K562 (cell line): Measurements from ENCODE around the gene PI4K2A. TPM values are rescaled to one million over a fixed set of nuclear protein-coding genes. Genes with fewer than 3 reads are reported as not detected.

Source experiments
- FOXA3 ChIP-seq, 2 experiments: fragments of 450-650 bp in 1 of 2; sonication (generic) in 1 of 2; formaldehyde crosslinking; IDR thresholded peaks in 1 of 2; conservative IDR thresholded peaks in 1 of 2; 2 replicates each; pipeline versions ENCODE4 v1.4.0 to v1.8.0; 2020 to 2022; ENCODE audit warnings: mild to moderate bottlenecking in 2 of 2, missing genetic modification reagents in 1 of 2
- HMG20A ChIP-seq: fragments of 450-650 bp; formaldehyde crosslinking; conservative IDR thresholded peaks from 2 replicates; pipeline ENCODE4 v1.4.0; 2020; ENCODE audit warnings: mild to moderate bottlenecking, mixed read lengths
- HNRNPLL ChIP-seq: fragments of 200-400 bp; formaldehyde crosslinking; IDR thresholded peaks from 2 replicates; pipeline ENCODE4 v1.6.1; 2017; ENCODE audit warnings: low read length, low read depth, mild to moderate bottlenecking; ENCODE audit not compliant: poor library complexity, severe bottlenecking
- KDM2B ChIP-seq: fragments of 250-450 bp; sonication (Bioruptor Pico); IDR thresholded peaks from 2 replicates; pipeline ENCODE4 v1.8.0; 2021; ENCODE audit warnings: mild to moderate bottlenecking, moderate library complexity
- MCM2 ChIP-seq: fragments of 450-650 bp; IDR thresholded peaks from 2 replicates; pipeline ENCODE4 v1.6.1; 2017; ENCODE audit warnings: low read depth, mild to moderate bottlenecking
- MIER1 ChIP-seq: fragments of 450-650 bp; IDR thresholded peaks from 2 replicates; pipeline ENCODE4 v1.6.1; 2016; ENCODE audit warnings: antibody characterized with exemption, mild to moderate bottlenecking, low read depth
- REST ChIP-seq, 2 experiments: fragments of 450-650 bp; formaldehyde crosslinking in 1 of 2; IDR thresholded peaks; 2 replicates each; pipeline versions ENCODE4 v1.4.0 to v1.6.1; 2014 to 2020; ENCODE audit warnings: mild to moderate bottlenecking in 2 of 2, borderline replicate concordance in 1 of 2, low read depth in 1 of 2
- SRSF9 ChIP-seq: fragments of 200-400 bp; formaldehyde crosslinking; IDR thresholded peaks from 2 replicates; pipeline ENCODE4 v1.6.1; 2017; ENCODE audit warnings: low read depth, low read length, borderline replicate concordance
- THAP7 ChIP-seq: fragments of 250-450 bp; sonication (Bioruptor Pico); IDR thresholded peaks from 2 replicates; pipeline ENCODE4 v1.5.0; 2021
- USF2 ChIP-seq: sonication (generic); formaldehyde crosslinking; IDR thresholded peaks from 2 replicates; pipeline ENCODE4 v1.5.0; 2020; ENCODE audit warnings: missing genetic modification reagents
- ZMIZ1 ChIP-seq, 2 experiments: fragments of 150-350 bp in 1 of 2; IDR thresholded peaks; 2 replicates each; pipeline ENCODE4 v1.6.1; 2012 to 2016; ENCODE audit warnings: low read depth in 2 of 2, low read length in 2 of 2, mild to moderate bottlenecking in 1 of 2, moderate library complexity in 1 of 2
- ZNF121 ChIP-seq: sonication (generic); formaldehyde crosslinking; conservative IDR thresholded peaks from 2 replicates; pipeline ENCODE4 v1.8.0; 2022; ENCODE audit warnings: missing genetic modification reagents
- polyA plus RNA-seq, 8 experiments: library from polyadenylated mRNA; depleted of rRNA in 4 of 8; stranded (reverse) in 5 of 8; unstranded in 3 of 8; fragments of >200 nt; fragmentation: Nextera tagmentation in 2 of 8; fragmentation: Illumina TruSeq in 1 of 8; extraction: Ambion mirVana in 2 of 8; extraction: Trizol in 1 of 8; gene quantifications; 2 replicates each; pipeline versions ENCODE4 v1.2.1 to v1.2.3, GENCODE V29; 2011 to 2014; ENCODE audit warnings: inconsistent platforms in 1 of 8, missing spikeins in 1 of 8
- total RNA-seq, 7 experiments: library from RNA; depleted of rRNA in 6 of 7; stranded (reverse); fragments of >200 nt in 6 of 7; fragmentation: Illumina TruSeq in 2 of 7; extraction: Trizol in 2 of 7; gene quantifications; 2 replicates each; pipeline versions ENCODE4 v1.2.1 to v1.2.3, GENCODE V29; 2011 to 2021; ENCODE audit warnings: low replicate concordance in 1 of 7

Gene PI4K2A
- total and polyA plus RNA-seq, 9 of the 15 experiments (the other 6 are each of a cell fraction or from before 2014, with no cell fraction given), result 4.4 to 28.4 (median 16.5) TPM

- TF ChIP-seq FOXA3 (CRISPR knock-in tag; conservative IDR thresholded peaks at IDR 0.05 in 1 of 2, IDR thresholded peaks at IDR 0.05 in 1 of 2) (no peak; a peak in 1 of 4 replicates), MIER1 (no peak), THAP7 (CRISPR knock-in tag) (no peak), KDM2B (no peak), ZMIZ1 (IDR thresholded peaks at IDR 0.05; ENCODE audit: low read depth in 2 of 2, low read length in 2 of 2) (no peak), USF2 (peak; percentile 42; the same call in 1 of the 2 replicates), SRSF9 (no peak), ZNF121 (CRISPR knock-in tag) (no peak), HNRNPLL (no peak), MCM2 (no peak), REST (IDR thresholded peaks at IDR 0.05; ENCODE audit: borderline replicate concordance) (no peak), REST (CRISPR knock-in tag; IDR thresholded peaks at IDR 0.05; ENCODE audit: low read depth) (no peak), HMG20A (no peak)
Measured at GRCh38 chr10:97689559-97690020, 49.1 kb downstream of the PI4K2A start (continued).
